Activated naive CD4-positive, alpha-beta T cell treated with Interleukin-2 at 50 U/mL for 16 hours (primary cell): Measurements from ENCODE around the gene HIPK2.

Experiments
- DNase-seq: peaks from one replicate; pipeline ENCODE4 v3.0.0-alpha.2; 2020

The HIPK2 gene

GRCh38 chr7:139750459-139751095 lies 27.2 kb downstream of the HIPK2 start:
- no peak for DNase-seq

GRCh38 chr7:139749545-139749944 lies 28.3 kb downstream of the HIPK2 start:
- DNase-seq = no peak

GRCh38 chr7:139748941-139749340 lies 28.9 kb downstream of the HIPK2 start:
- DNase-seq = no peak

- DNase-seq = no peak
Observed at GRCh38 chr7:139748373-139748765, 29.4 kb downstream of the HIPK2 start.

GRCh38 chr7:139747662-139748372 lies 30.0 kb downstream of the HIPK2 start:
- DNase-seq = no peak

GRCh38 chr7:139746652-139747051 lies 31.1 kb downstream of the HIPK2 start:
- DNase-seq = no peak

GRCh38 chr7:139745678-139746143 lies 32.1 kb downstream of the HIPK2 start:
- DNase-seq = no peak

GRCh38 chr7:139744768-139745677 lies 32.8 kb downstream of the HIPK2 start:
- DNase-seq = no peak

GRCh38 chr7:139743967-139744767 lies 33.6 kb downstream of the HIPK2 start:
- DNase-seq = no peak

- DNase-seq = no peak
Observed at GRCh38 chr7:139743267-139743966, 34.4 kb downstream of the HIPK2 start.

GRCh38 chr7:139741789-139742344 lies 35.9 kb downstream of the HIPK2 start:
- no peak for DNase-seq

GRCh38 chr7:139741239-139741638 lies 36.6 kb downstream of the HIPK2 start:
- DNase-seq = no peak

GRCh38 chr7:139739863-139740597 lies 37.8 kb downstream of the HIPK2 start:
- DNase-seq = no peak

- DNase-seq = no peak
Observed at GRCh38 chr7:139738772-139739171, 39.0 kb downstream of the HIPK2 start.

- no peak for DNase-seq
Observed at GRCh38 chr7:139738101-139738489, 39.7 kb downstream of the HIPK2 start.

GRCh38 chr7:139737221-139738100 lies 40.3 kb downstream of the HIPK2 start:
- DNase-seq = no peak

GRCh38 chr7:139735912-139736595 lies 41.7 kb downstream of the HIPK2 start:
- DNase-seq = no peak

GRCh38 chr7:139735466-139735865 lies 42.3 kb downstream of the HIPK2 start:
- no peak for DNase-seq

GRCh38 chr7:139734395-139734794 lies 43.4 kb downstream of the HIPK2 start:
- no peak for DNase-seq
